NB4 (cell line): ENCODE measurements around the gene ERBB4.
"Not testable (repeated sequence)": the region's sequence is repeated elsewhere in the genome, so short reads cannot be mapped to it uniquely, and the experiment has no call there.

Experiments used
- POLR2A ChIP-seq: IDR thresholded peaks from 2 replicates; pipeline ENCODE4 v1.6.1; 2011; ENCODE audit warnings: mild to moderate bottlenecking; ENCODE audit not compliant: insufficient read length; ENCODE audit errors: extremely low read depth
- TF ChIP-seq, protein P1 (sequence below): IDR thresholded peaks from one replicate; pipeline ENCODE4 v1.5.1; 2012; ENCODE audit warnings: low read depth, low read length

DNA sequence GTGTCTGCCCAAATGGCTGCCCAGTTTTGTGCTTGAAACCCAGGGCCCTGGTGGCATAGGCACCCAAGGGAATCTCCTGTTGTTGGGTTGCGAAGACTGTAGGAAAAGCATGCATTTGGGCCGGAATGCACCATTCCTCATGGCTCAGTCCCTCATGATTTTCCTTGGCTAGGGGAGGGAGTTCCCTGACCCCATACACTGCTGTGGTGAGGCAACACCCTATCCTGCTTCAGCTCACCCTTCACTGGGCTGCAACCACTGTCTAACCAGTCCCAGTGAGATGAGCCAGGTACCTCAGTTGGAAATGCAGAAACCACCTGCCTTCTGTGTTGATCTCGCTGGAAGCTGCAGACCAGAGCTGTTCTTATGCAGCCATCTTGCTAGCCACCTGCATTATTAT is 300.4 kb downstream of the ERBB4 start:
- TF ChIP-seq, protein P1, sequence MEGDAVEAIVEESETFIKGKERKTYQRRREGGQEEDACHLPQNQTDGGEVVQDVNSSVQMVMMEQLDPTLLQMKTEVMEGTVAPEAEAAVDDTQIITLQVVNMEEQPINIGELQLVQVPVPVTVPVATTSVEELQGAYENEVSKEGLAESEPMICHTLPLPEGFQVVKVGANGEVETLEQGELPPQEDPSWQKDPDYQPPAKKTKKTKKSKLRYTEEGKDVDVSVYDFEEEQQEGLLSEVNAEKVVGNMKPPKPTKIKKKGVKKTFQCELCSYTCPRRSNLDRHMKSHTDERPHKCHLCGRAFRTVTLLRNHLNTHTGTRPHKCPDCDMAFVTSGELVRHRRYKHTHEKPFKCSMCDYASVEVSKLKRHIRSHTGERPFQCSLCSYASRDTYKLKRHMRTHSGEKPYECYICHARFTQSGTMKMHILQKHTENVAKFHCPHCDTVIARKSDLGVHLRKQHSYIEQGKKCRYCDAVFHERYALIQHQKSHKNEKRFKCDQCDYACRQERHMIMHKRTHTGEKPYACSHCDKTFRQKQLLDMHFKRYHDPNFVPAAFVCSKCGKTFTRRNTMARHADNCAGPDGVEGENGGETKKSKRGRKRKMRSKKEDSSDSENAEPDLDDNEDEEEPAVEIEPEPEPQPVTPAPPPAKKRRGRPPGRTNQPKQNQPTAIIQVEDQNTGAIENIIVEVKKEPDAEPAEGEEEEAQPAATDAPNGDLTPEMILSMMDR, result not testable (repeated sequence)
- TF ChIP-seq POLR2A, result not testable (repeated sequence)
